BLaER1 treated with 17β-estradiol and CSF1 and Interleukin-3, amounts not matched to agents 10 nM and 100 nM (cell line): ENCODE results near the gene TBC1D9B.
"Not testable (repeated sequence)": the region's sequence is repeated elsewhere in the genome, so short reads cannot be mapped to it uniquely, and the experiment has no call there.

ENCODE experiments used
- H3K27ac ChIP-seq, 11 experiments: shearing (Covaris generic); formaldehyde crosslinking; 2 replicates each; pipeline ENCODE4 v1.8.1; 2022
- H3K27me3 ChIP-seq, 11 experiments: shearing (Covaris generic); formaldehyde crosslinking; 2 replicates each; pipeline ENCODE4 v1.8.1; 2022
- H3K36me3 ChIP-seq, 11 experiments: shearing (Covaris generic); formaldehyde crosslinking; 2 replicates each; pipeline ENCODE4 v1.8.1; 2022
- H3K4me1 ChIP-seq, 10 experiments: shearing (Covaris generic); formaldehyde crosslinking; 2 replicates each; pipeline ENCODE4 v1.8.1; 2022
- H3K4me2 ChIP-seq, 11 experiments: shearing (Covaris generic); formaldehyde crosslinking; 2 replicates each; pipeline ENCODE4 v1.8.1; 2022
- H3K4me3 ChIP-seq, 10 experiments: shearing (Covaris generic); formaldehyde crosslinking; 2 replicates each; pipeline ENCODE4 v1.8.1; 2022
- H3K9ac ChIP-seq, 11 experiments: shearing (Covaris generic); formaldehyde crosslinking; 2 replicates each; pipeline ENCODE4 v1.8.1; 2022
- H3K9me3 ChIP-seq, 11 experiments: shearing (Covaris generic); formaldehyde crosslinking; replicated peaks in 1 of 11; 2 replicates each; pipeline ENCODE4 v1.8.1; 2022
- H4K20me1 ChIP-seq, 11 experiments: shearing (Covaris generic); formaldehyde crosslinking; 2 replicates each; pipeline ENCODE4 v1.8.1; 2022
- Cebpa-rat ChIP-seq, 11 experiments: shearing (Covaris generic); IDR thresholded peaks; 2 replicates each; pipeline ENCODE4 v1.8.1; 2022

Gene TBC1D9B

GRCh38 chr5:179875741-179876609, 31.7 kb downstream of the TBC1D9B start:
- Histone ChIP-seq H3K4me1 (peaks cover 0 to 34% (median 7%) of the 10 kb centered on the region in 10 experiments; a peak in 11 of 20 replicates), H3K27me3 (no peaks in the 10 kb centered on the region), H4K20me1 (peaks cover 0 to 65% (median 18%) of the 10 kb centered on the region in 11 experiments; a peak in 15 of 22 replicates), H3K36me3 (peaks cover 94 to 100% (median 96%) of the 10 kb centered on the region in 11 experiments), H3K4me2 (peak overlapping the region in 4 of 11 experiments; percentile 48 to 79 (median 62); a peak in 8 of 22 replicates), H3K27ac (peak overlapping the region in 1 of 11 experiments; percentile 3; a peak in 1 of 22 replicates), H3K9me3 (no peaks in the 10 kb centered on the region), H3K9ac (no peak overlapping the region), H3K4me3 (no peak overlapping the region)
- TF ChIP-seq Cebpa-rat (IDR thresholded peaks at IDR 0.05): no peak

- Histone ChIP-seq H4K20me1 (peaks cover 0 to 66% (median 13%) of the 10 kb centered on the region in 11 experiments; a peak in 15 of 22 replicates), H3K9ac (no peak overlapping the region), H3K36me3 (peaks cover 95 to 100% (median 97%) of the 10 kb centered on the region in 11 experiments), H3K4me1 (peaks cover 1 to 34% (median 8%) of the 10 kb centered on the region in 10 experiments; a peak in 13 of 20 replicates), H3K4me2 (no peak overlapping the region), H3K27ac (no peak overlapping the region), H3K4me3 (no peak overlapping the region), H3K27me3 (no peaks in the 10 kb centered on the region), H3K9me3 (no peaks in the 10 kb centered on the region)
- no peak for TF ChIP-seq Cebpa-rat (IDR thresholded peaks at IDR 0.05)
These were observed 33.0 kb downstream of the TBC1D9B start for GRCh38 chr5:179874536-179875292.

GRCh38 chr5:179874136-179874535, 33.6 kb downstream of the TBC1D9B start:
- H3K9ac ChIP-seq: no peak overlapping the region
- no peak overlapping the region for H3K4me2 ChIP-seq
- TF ChIP-seq Cebpa-rat (IDR thresholded peaks at IDR 0.05): no peak
- H3K4me1 ChIP-seq: peaks cover 7 to 31% (median 13%) of the 10 kb centered on the region in 10 experiments; a peak in 15 of 20 replicates
- H3K36me3 ChIP-seq: peaks cover 95 to 100% (median 97%) of the 10 kb centered on the region in 11 experiments
- H4K20me1 ChIP-seq: peaks cover 0 to 66% (median 11%) of the 10 kb centered on the region in 11 experiments; a peak in 15 of 22 replicates
- no peak overlapping the region for H3K4me3 ChIP-seq
- H3K27me3 ChIP-seq: no peaks in the 10 kb centered on the region
- H3K9me3 ChIP-seq: no peaks in the 10 kb centered on the region
- no peak overlapping the region for H3K27ac ChIP-seq

- H3K9ac ChIP-seq: no peak overlapping the region
- H3K36me3 ChIP-seq: peaks cover 92 to 100% (median 97%) of the 10 kb centered on the region in 11 experiments
- H3K27ac ChIP-seq: no peak overlapping the region
- peaks cover 0 to 64% (median 10%) of the 10 kb centered on the region in 11 experiments; a peak in 15 of 22 replicates for H4K20me1 ChIP-seq
- no peak overlapping the region for H3K4me3 ChIP-seq
- no peak for TF ChIP-seq Cebpa-rat (IDR thresholded peaks at IDR 0.05)
- H3K4me1 ChIP-seq: peaks cover 12 to 31% (median 18%) of the 10 kb centered on the region in 10 experiments; a peak in 19 of 20 replicates
- H3K27me3 ChIP-seq: no peaks in the 10 kb centered on the region
- no peak overlapping the region for H3K4me2 ChIP-seq
- H3K9me3 ChIP-seq: no peaks in the 10 kb centered on the region
These were observed 34.0 kb downstream of the TBC1D9B start for GRCh38 chr5:179873588-179874110.

- Histone ChIP-seq H4K20me1 (peaks cover 0 to 59% (median 4%) of the 10 kb centered on the region in 11 experiments; a peak in 14 of 22 replicates), H3K4me1 (peaks cover 18 to 31% (median 25%) of the 10 kb centered on the region in 10 experiments), H3K4me3 (no peak overlapping the region), H3K36me3 (peaks cover 92 to 100% (median 97%) of the 10 kb centered on the region in 11 experiments), H3K27me3 (no peaks in the 10 kb centered on the region), H3K9ac (no peak overlapping the region), H3K27ac (no peak overlapping the region), H3K4me2 (no peak overlapping the region), H3K9me3 (no peaks in the 10 kb centered on the region)
- no peak for TF ChIP-seq Cebpa-rat (IDR thresholded peaks at IDR 0.05)
These were observed 34.7 kb downstream of the TBC1D9B start for GRCh38 chr5:179872828-179873575.

- Histone ChIP-seq H3K4me2 (no peak overlapping the region), H3K4me1 (peaks cover 26 to 34% (median 30%) of the 10 kb centered on the region in 10 experiments), H3K36me3 (peaks cover 87 to 100% (median 96%) of the 10 kb centered on the region in 11 experiments), H3K27ac (no peak overlapping the region), H4K20me1 (peaks cover 0 to 60% (median 5%) of the 10 kb centered on the region in 11 experiments; a peak in 12 of 22 replicates), H3K4me3 (no peak overlapping the region), H3K9ac (no peak overlapping the region), H3K9me3 (no peaks in the 10 kb centered on the region), H3K27me3 (no peaks in the 10 kb centered on the region)
- TF ChIP-seq Cebpa-rat (IDR thresholded peaks at IDR 0.05): no peak
These were observed 35.5 kb downstream of the TBC1D9B start for GRCh38 chr5:179872055-179872827.

- not testable (repeated sequence) for H3K9me3 ChIP-seq, H3K9ac ChIP-seq, H3K4me2 ChIP-seq, H3K27me3 ChIP-seq, H3K27ac ChIP-seq, H3K4me3 ChIP-seq
- H3K36me3 ChIP-seq: peaks cover 81 to 99% (median 95%) of the 10 kb centered on the region in 11 experiments
- H3K4me1 ChIP-seq: peaks cover 28 to 34% (median 33%) of the 10 kb centered on the region in 10 experiments
- H4K20me1 ChIP-seq: peaks cover 0 to 61% (median 5%) of the 10 kb centered on the region in 11 experiments; a peak in 13 of 22 replicates
These were observed 36.2 kb downstream of the TBC1D9B start for GRCh38 chr5:179871533-179871932.
